ENCODE measurements around the gene PDSS1.

Gene PDSS1

DNA sequence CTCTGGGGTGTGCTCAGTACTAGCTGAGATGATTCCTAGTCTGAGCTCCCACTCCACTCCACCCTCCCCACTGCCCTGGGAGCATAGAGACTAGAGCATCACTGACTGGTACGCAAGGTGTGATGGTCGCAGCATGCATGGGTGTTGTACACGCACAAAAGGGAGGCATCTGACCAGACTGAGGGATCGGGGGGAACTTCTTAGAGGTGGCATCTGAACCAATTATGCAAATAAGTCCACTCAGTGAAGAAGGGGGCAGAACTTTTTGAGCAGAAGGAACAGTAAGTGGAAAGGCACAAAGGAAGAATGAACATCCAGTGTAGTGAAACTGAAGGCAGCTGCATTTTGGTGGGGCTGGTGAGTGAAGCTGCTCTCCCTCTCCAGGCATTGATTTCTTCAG, 25.5 kb downstream of the PDSS1 start:
- Histone ChIP-seq H3K36me3 (ENCODE audit: insufficient read depth, low read length) (peaks cover 2% of the 10 kb centered on the region; the same call in 1 of the 2 replicates), H3K27ac (ENCODE audit: low read depth, low read length) (no peak overlapping the region), H3K27me3 (ENCODE audit: insufficient read depth, low read length) (no peaks in the 10 kb centered on the region), H3K4me1 (ENCODE audit: control insufficient read depth, insufficient read depth, low read length, unreplicated experiment) (no peaks in the 10 kb centered on the region), H3K79me2 (ENCODE audit: control insufficient read depth, insufficient read depth, low read length, unreplicated experiment) (no peaks in the 10 kb centered on the region), H3K4me3 (ENCODE audit: low read depth, low read length) (no peak overlapping the region), H2AFZ (ENCODE audit: low read length, unreplicated experiment) (no peak overlapping the region)

DNA sequence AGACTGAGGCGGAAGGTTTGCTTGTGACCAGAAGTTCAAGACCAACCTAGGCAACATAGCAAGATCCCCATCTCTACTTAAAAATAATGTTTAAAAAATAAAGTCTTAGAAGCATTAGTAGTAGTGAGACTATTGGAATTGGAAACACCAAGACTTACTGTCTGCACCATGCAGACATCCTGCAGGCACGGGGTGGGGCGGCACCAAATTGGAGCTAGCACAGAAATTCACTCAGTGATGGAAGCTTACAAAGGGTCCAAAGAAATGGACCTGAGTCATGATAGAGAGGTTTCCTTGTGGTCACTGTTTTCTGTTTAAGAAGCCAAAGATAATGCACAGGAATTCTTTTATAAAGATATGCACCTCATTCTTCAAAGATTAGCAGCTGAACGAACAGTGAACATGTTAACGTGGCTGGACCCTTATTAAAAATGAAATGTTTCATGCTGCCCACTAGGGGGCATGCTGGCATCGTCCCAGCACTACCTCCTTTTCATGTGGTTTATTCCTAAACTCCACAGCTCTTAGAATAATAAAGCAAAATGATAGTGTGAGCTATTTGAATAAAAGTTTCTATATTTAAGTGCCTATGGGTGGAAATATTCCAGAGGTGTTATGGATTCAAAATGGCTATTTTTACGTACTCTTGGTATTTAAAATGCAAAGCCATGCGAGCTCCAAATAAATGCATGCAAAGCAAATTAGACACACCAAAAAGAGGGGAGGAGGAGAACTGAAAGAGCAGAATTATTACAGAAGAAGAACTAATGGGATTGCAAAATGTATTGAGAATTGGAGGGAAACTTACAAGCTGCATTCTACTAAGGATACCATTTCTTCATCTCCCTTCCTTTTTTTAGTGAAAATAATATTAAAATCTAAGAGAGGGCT, 28.6 kb downstream of the PDSS1 start:
- no peaks in the 10 kb centered on the region for H3K79me2 ChIP-seq (ENCODE audit: control insufficient read depth, insufficient read depth, low read length, unreplicated experiment)
- H3K36me3 ChIP-seq (ENCODE audit: insufficient read depth, low read length) = peaks cover 4% of the 10 kb centered on the region
- H3K27me3 ChIP-seq (ENCODE audit: insufficient read depth, low read length) = no peaks in the 10 kb centered on the region
- H3K4me1 ChIP-seq (ENCODE audit: control insufficient read depth, insufficient read depth, low read length, unreplicated experiment) = no peaks in the 10 kb centered on the region
- no peak overlapping the region for H2AFZ ChIP-seq (ENCODE audit: low read length, unreplicated experiment)
- no peak overlapping the region for H3K27ac ChIP-seq (ENCODE audit: low read depth, low read length)
- H3K4me3 ChIP-seq (ENCODE audit: low read depth, low read length) = no peak overlapping the region

DNA sequence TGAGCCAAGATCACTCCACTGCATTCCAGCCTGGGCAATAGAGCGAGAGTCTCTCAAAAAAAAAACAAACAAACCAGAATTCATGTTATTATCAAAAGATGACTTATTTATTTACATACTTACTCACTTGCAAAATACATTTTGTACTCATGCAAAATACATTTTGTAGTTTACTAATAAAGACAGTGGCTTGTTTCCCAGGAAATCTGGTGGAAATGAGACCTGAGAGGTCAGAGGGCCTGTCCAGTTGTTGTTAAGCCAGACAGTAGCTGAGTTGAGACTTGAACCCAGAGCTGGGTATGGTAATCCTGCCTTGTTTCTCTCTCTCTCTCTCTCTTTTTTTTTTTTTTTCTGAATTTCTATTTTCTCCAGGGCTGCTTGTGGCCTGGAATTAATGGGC, 29.5 kb downstream of the PDSS1 start:
- no peaks in the 10 kb centered on the region for H3K27me3 ChIP-seq (ENCODE audit: insufficient read depth, low read length)
- peaks cover 4% of the 10 kb centered on the region for H3K36me3 ChIP-seq (ENCODE audit: insufficient read depth, low read length)
- H2AFZ ChIP-seq (ENCODE audit: low read length, unreplicated experiment) = no peak overlapping the region
- no peaks in the 10 kb centered on the region for H3K4me1 ChIP-seq (ENCODE audit: control insufficient read depth, insufficient read depth, low read length, unreplicated experiment)
- H3K4me3 ChIP-seq (ENCODE audit: low read depth, low read length) = no peak overlapping the region
- no peaks in the 10 kb centered on the region for H3K79me2 ChIP-seq (ENCODE audit: control insufficient read depth, insufficient read depth, low read length, unreplicated experiment)
- H3K27ac ChIP-seq (ENCODE audit: low read depth, low read length) = no peak overlapping the region

DNA sequence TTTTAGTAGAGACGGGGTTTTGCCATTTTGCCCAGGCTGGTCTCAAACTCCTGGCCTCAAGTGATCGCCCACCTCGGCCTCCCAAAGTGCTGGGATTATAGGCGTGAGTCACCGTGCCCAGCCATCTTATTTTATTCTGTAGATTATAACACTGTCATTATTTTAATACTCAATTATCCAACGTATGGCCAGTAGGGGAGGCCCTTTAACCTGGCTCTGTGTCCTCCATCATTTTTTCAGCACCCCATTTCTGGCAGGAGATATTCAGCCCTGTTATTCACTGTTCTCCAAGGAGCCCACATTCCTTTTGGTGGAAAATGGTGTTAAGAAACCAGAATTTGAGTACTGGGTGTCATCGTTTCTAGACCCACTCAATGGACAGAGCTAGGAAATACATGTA, 31.5 kb downstream of the PDSS1 start:
- no peak overlapping the region for H3K4me3 ChIP-seq (ENCODE audit: low read depth, low read length)
- H3K27ac ChIP-seq (ENCODE audit: low read depth, low read length) = no peak overlapping the region
- no peaks in the 10 kb centered on the region for H3K27me3 ChIP-seq (ENCODE audit: insufficient read depth, low read length)
- H2AFZ ChIP-seq (ENCODE audit: low read length, unreplicated experiment) = no peak overlapping the region
- no peaks in the 10 kb centered on the region for H3K4me1 ChIP-seq (ENCODE audit: control insufficient read depth, insufficient read depth, low read length, unreplicated experiment)
- no peaks in the 10 kb centered on the region for H3K79me2 ChIP-seq (ENCODE audit: control insufficient read depth, insufficient read depth, low read length, unreplicated experiment)
- peaks cover 11% of the 10 kb centered on the region for H3K36me3 ChIP-seq (ENCODE audit: insufficient read depth, low read length)

DNA sequence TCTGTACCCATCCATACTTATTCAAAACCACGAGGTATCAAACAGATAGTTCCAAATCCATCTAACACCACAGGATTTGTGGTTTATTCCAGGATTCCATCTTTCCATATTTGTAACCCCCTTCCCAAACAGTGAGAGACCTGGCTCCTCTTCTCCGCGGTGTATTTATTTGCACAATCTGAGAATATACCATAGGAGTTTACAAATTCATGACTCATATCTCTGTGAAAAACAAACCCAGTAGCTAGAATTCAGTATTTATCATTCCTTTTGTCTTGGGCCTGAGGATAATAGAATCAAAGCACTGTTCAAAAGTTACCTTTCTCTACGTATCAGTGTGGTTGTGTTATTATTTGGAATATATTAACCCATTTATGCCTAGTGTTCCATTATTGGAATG, 31.9 kb downstream of the PDSS1 start:
- no peak overlapping the region for H2AFZ ChIP-seq (ENCODE audit: low read length, unreplicated experiment)
- no peak overlapping the region for H3K27ac ChIP-seq (ENCODE audit: low read depth, low read length)
- H3K4me1 ChIP-seq (ENCODE audit: control insufficient read depth, insufficient read depth, low read length, unreplicated experiment) = no peaks in the 10 kb centered on the region
- H3K36me3 ChIP-seq (ENCODE audit: insufficient read depth, low read length) = peaks cover 11% of the 10 kb centered on the region; the same call in 1 of the 2 replicates
- no peak overlapping the region for H3K4me3 ChIP-seq (ENCODE audit: low read depth, low read length)
- no peaks in the 10 kb centered on the region for H3K27me3 ChIP-seq (ENCODE audit: insufficient read depth, low read length)
- H3K79me2 ChIP-seq (ENCODE audit: control insufficient read depth, insufficient read depth, low read length, unreplicated experiment) = no peaks in the 10 kb centered on the region

DNA sequence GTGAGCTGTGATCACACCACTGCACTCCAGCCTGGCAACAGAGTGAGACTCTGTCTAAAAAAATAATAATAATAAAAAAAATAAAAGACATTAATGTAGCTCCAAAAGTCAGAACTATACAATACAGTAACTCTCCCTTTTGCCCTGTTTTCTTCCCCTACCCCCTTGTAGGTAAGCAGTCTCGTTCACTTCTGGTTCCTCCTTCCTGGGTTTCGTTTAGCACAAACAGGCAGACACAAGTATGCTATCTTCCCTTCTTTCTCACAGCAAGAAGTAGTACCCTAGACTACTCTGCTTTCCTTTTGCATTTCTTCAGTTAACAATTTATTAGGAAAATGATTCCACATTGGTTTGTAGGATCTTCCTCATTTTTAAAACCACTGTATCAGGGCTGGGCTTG, 33.1 kb downstream of the PDSS1 start:
- Histone ChIP-seq H3K79me2 (ENCODE audit: control insufficient read depth, insufficient read depth, low read length, unreplicated experiment) (no peaks in the 10 kb centered on the region), H2AFZ (ENCODE audit: low read length, unreplicated experiment) (no peak overlapping the region), H3K27me3 (ENCODE audit: insufficient read depth, low read length) (no peaks in the 10 kb centered on the region), H3K36me3 (ENCODE audit: insufficient read depth, low read length) (peaks cover 16% of the 10 kb centered on the region; the same call in 1 of the 2 replicates), H3K4me3 (ENCODE audit: low read depth, low read length) (no peak overlapping the region), H3K27ac (ENCODE audit: low read depth, low read length) (no peak overlapping the region), H3K4me1 (ENCODE audit: control insufficient read depth, insufficient read depth, low read length, unreplicated experiment) (no peaks in the 10 kb centered on the region)

DNA sequence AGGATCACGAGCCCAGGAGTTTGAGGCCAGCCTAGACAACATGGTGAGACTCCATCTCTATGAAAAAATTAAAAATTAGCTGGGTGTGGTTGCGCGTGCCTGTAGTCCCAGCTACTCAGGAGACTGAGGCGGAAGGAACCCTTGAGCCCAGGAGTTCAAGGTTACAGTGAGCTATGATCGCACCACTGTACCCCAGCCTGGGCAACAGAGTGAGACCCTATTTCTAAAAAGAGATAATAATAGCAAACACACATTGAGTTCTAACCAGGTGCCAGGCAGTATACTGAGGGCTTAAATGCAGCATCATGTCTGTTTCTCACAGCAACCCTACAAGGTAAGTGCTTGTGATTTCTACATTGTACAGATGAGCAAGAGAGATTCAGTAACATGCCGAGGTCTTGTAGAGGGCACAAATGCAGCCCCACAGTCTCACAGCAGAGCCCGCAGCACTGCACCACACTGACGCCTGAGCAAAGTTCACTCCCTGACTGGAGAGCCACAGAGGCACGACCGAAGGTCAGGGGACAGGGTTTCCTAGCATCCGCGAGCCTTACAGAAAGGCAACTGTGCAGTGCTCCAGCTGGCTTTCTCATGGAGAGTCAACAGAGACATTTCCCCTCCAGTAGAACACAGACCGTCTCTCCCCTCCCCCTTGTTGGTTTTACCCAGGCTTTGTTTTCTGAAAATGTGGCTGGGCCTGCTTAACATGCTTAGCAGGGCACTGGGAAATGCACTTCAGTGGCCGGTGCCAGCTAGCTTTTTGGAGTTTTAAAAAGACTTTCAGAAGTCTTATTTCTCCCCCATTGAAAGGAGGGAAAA, 36.5 kb downstream of the PDSS1 start:
- Histone ChIP-seq H2AFZ (ENCODE audit: low read length, unreplicated experiment) (no peak overlapping the region), H3K27ac (ENCODE audit: low read depth, low read length) (no peak overlapping the region), H3K27me3 (ENCODE audit: insufficient read depth, low read length) (no peaks in the 10 kb centered on the region), H3K36me3 (ENCODE audit: insufficient read depth, low read length) (peaks cover 16% of the 10 kb centered on the region; the same call in 1 of the 2 replicates), H3K4me1 (ENCODE audit: control insufficient read depth, insufficient read depth, low read length, unreplicated experiment) (no peaks in the 10 kb centered on the region), H3K79me2 (ENCODE audit: control insufficient read depth, insufficient read depth, low read length, unreplicated experiment) (no peaks in the 10 kb centered on the region), H3K4me3 (ENCODE audit: low read depth, low read length) (no peak overlapping the region)

DNA sequence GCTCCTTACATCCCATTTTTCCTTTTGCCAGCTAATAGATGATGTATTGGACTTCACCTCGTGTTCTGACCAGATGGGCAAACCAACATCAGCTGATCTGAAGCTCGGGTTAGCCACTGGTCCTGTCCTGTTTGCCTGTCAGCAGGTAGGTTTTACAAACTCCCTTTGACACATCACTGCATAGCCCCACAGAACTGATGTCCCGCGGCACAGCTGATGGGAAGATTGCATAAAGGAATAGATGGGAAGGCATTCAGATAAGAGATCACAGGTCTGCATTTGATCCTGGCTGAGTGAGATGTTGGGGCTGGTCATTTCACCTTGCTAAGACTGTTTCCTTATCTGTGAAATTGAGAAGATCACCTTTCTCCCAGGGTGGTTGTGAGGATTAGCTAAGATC, 37.9 kb downstream of the PDSS1 start:
- Histone ChIP-seq H3K4me1 (ENCODE audit: control insufficient read depth, insufficient read depth, low read length, unreplicated experiment) (no peaks in the 10 kb centered on the region), H3K79me2 (ENCODE audit: control insufficient read depth, insufficient read depth, low read length, unreplicated experiment) (no peaks in the 10 kb centered on the region), H3K36me3 (ENCODE audit: insufficient read depth, low read length) (peaks cover 12% of the 10 kb centered on the region; the same call in 1 of the 2 replicates), H3K4me3 (ENCODE audit: low read depth, low read length) (no peak overlapping the region), H3K27ac (ENCODE audit: low read depth, low read length) (no peak overlapping the region), H3K27me3 (ENCODE audit: insufficient read depth, low read length) (no peaks in the 10 kb centered on the region), H2AFZ (ENCODE audit: low read length, unreplicated experiment) (no peak overlapping the region)

DNA sequence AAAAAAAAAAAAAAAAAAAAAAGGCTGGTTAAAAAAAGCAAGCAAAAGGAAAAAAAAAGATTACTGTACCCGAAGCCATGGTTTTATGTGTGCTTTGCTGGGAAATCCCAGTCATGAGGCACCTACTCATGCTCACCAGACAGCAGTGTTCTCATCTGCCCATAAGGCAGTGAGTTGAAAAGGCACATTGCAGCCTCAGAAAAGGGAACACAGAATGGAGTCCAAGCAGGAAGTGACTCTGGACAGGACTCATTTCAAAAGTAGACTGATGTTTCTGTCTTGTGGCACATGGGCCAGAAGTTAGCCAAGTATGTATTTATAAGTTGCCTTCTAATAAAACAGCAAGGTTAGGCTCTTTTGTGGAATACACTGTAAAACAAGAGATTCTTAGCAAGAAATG, 40.2 kb downstream of the PDSS1 start:
- Histone ChIP-seq H2AFZ (ENCODE audit: low read length, unreplicated experiment) (no peak overlapping the region), H3K27ac (ENCODE audit: low read depth, low read length) (no peak overlapping the region), H3K4me1 (ENCODE audit: control insufficient read depth, insufficient read depth, low read length, unreplicated experiment) (no peaks in the 10 kb centered on the region), H3K27me3 (ENCODE audit: insufficient read depth, low read length) (no peaks in the 10 kb centered on the region), H3K4me3 (ENCODE audit: low read depth, low read length) (no peak overlapping the region), H3K36me3 (ENCODE audit: insufficient read depth, low read length) (peaks cover 13% of the 10 kb centered on the region; the same call in 1 of the 2 replicates), H3K79me2 (ENCODE audit: control insufficient read depth, insufficient read depth, low read length, unreplicated experiment) (no peaks in the 10 kb centered on the region)

DNA sequence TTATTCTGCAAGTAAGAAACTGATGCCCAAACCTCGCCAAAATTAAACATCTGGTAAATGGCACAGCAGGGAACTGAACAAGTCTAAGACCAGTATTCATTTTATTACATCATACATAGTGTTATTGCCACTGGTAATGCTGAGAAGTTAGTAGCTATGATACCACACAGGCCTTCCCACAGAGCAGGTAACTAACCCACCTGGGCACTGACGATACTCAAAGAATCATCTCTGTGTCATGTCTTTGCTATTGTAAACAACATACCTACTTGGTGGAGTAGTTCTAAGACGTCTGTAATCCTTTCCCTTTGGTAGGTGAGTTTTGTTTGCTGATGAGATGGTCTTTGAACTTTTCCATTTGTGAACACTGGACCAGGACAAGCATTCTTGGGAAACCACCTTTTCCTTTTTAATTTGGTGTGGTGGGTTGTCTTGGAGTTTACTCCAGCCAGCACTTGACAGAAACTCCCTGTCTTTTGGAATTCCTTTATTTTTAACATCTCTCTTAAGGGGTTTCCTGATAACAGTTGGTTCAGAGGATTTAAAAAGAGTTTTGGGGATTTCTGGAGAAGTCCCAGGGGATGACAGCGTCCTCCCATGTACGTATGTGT, 40.9 kb downstream of the PDSS1 start:
- H3K4me1 ChIP-seq (ENCODE audit: control insufficient read depth, insufficient read depth, low read length, unreplicated experiment) = no peaks in the 10 kb centered on the region
- H3K4me3 ChIP-seq (ENCODE audit: low read depth, low read length) = no peak overlapping the region
- no peaks in the 10 kb centered on the region for H3K27me3 ChIP-seq (ENCODE audit: insufficient read depth, low read length)
- H3K79me2 ChIP-seq (ENCODE audit: control insufficient read depth, insufficient read depth, low read length, unreplicated experiment) = no peaks in the 10 kb centered on the region
- no peak overlapping the region for H3K27ac ChIP-seq (ENCODE audit: low read depth, low read length)
- peaks cover 9% of the 10 kb centered on the region; the same call in 1 of the 2 replicates for H3K36me3 ChIP-seq (ENCODE audit: insufficient read depth, low read length)
- H2AFZ ChIP-seq (ENCODE audit: low read length, unreplicated experiment) = no peak overlapping the region
